Activated CD4-positive, alpha-beta T cell treated with anti-CD3 and anti-CD28 coated beads, Interleukin-2, amount 50 U/mL, for 4 hours (primary cell): ENCODE data around the gene NAPA.

Experiments used
- DNase-seq, 2 experiments: peaks; one replicate each; pipeline ENCODE4 v3.0.0-alpha.2; 2020

NAPA gene

GRCh38 chr19:47450478-47450877, 64.4 kb downstream of the NAPA start:
- no peak for DNase-seq

- DNase-seq = no peak
Measured at GRCh38 chr19:47448360-47448727, 66.5 kb downstream of the NAPA start.

- peak; percentile 19 to 38 for DNase-seq
Measured at GRCh38 chr19:47447470-47448359, 67.1 kb downstream of the NAPA start.

- no peak for DNase-seq
Measured at GRCh38 chr19:47446534-47447469, 68.1 kb downstream of the NAPA start.

- peak; percentile 81 to 86 for DNase-seq
Measured at GRCh38 chr19:47445937-47446402, 68.9 kb downstream of the NAPA start.

- no peak for DNase-seq
Measured at GRCh38 chr19:47445527-47445926, 69.3 kb downstream of the NAPA start.

- DNase-seq = peak in 1 of 2 experiments; percentile 23
Measured at GRCh38 chr19:47444388-47444821, 70.5 kb downstream of the NAPA start.

- no peak for DNase-seq
Measured at GRCh38 chr19:47443331-47443730, 71.5 kb downstream of the NAPA start.

- DNase-seq = no peak
Measured at GRCh38 chr19:47438793-47439220, 76.1 kb downstream of the NAPA start.
